Measurements from ENCODE around the gene SP110.
"Not testable (repeated sequence)": the region's sequence is repeated elsewhere in the genome, so short reads cannot be mapped to it uniquely, and the experiment has no call there.

SP110 gene

GRCh38 chr2:230124757-230125431, 94.9 kb downstream of the SP110 start:
- H3K4me3 ChIP-seq (ENCODE audit: low read depth, low read length), result no peak overlapping the region
- no peak for TF ChIP-seq CTCF (IDR thresholded peaks at IDR 0.05; ENCODE audit: low read depth, low read length)

- no peak overlapping the region for H3K4me3 ChIP-seq (ENCODE audit: low read depth, low read length)
- no peak for TF ChIP-seq CTCF (IDR thresholded peaks at IDR 0.05; ENCODE audit: low read depth, low read length)
Measured at GRCh38 chr2:230124235-230124634, 95.5 kb downstream of the SP110 start.

- not testable (repeated sequence) for H3K4me3 ChIP-seq (ENCODE audit: low read depth, low read length)
Measured at GRCh38 chr2:230120376-230120775, 99.4 kb downstream of the SP110 start.

GRCh38 chr2:230119827-230120226, 100.0 kb downstream of the SP110 start:
- H3K4me3 ChIP-seq (ENCODE audit: low read depth, low read length), result not testable (repeated sequence)

Data from WI38 (cell line).